Endothelial cell of umbilical vein (primary cell): Measurements from ENCODE around the gene CTDSPL. TPM values are rescaled to one million over a fixed set of nuclear protein-coding genes. Genes with fewer than 3 reads are reported as not detected.

Experiments
- BruUV-seq: library from RNA; stranded (reverse); fragments of 400-500 nt; replicated peaks from 2 replicates; lab custom pipeline; 2021; lab: Mats Ljungman, UMichigan
- CTCF ChIA-PET: fragments of 300-600, 350-600 bp; sonication (Branson Sonifier 250); formaldehyde crosslinking; loops from one replicate; lab custom pipeline; 2021; ENCODE audit warnings: antibody characterized with exemption, inconsistent platforms; lab: Charles Lee
- POLR2A ChIA-PET: fragments of 300-600, 350-600 bp; sonication (Branson Sonifier 250); formaldehyde crosslinking; loops from one replicate; lab custom pipeline; 2021; ENCODE audit warnings: antibody characterized with exemption, inconsistent platforms; lab: Charles Lee
- DNase-seq: peaks from one replicate; pipeline ENCODE4 v3.0.0-alpha.2; 2011; ENCODE audit warnings: low read depth, low spot score
- FAIRE-seq: peaks from 2 replicates; lab custom pipeline; 2011; peaks lifted over from hg19 to GRCh38; lab: Jason Lieb, UNC
- H2AFZ ChIP-seq: 2 replicates; pipeline ENCODE4 v1.6.0; 2012; ENCODE audit warnings: low read depth, low read length, control low read depth, inconsistent platforms
- H3K27ac ChIP-seq: 2 replicates; pipeline ENCODE4 v1.5.1; 2011; ENCODE audit warnings: low read depth, mild to moderate bottlenecking, control low read depth, low read length, moderate library complexity; ENCODE audit not compliant: insufficient read depth
- H3K27me3 ChIP-seq, 2 experiments: 2 replicates each; pipeline versions ENCODE4 v1.6.0 to v1.6.1; 2011; ENCODE audit warnings: low read length in 2 of 2, mixed read lengths in 1 of 2; ENCODE audit not compliant: control insufficient read depth in 2 of 2, insufficient read depth in 2 of 2
- H3K36me3 ChIP-seq, 2 experiments: 2 replicates in 1 of 2; 3 replicates in 1 of 2; pipeline ENCODE4 v1.5.1; 2011; ENCODE audit warnings: low read length in 2 of 2, mild to moderate bottlenecking in 1 of 2, moderate library complexity in 1 of 2; ENCODE audit not compliant: control insufficient read depth in 2 of 2, insufficient read depth in 2 of 2; ENCODE audit errors: extremely low read depth in 1 of 2
- H3K4me1 ChIP-seq: 3 replicates; pipeline ENCODE4 v1.5.1; 2011; ENCODE audit warnings: mild to moderate bottlenecking, low read length; ENCODE audit not compliant: control insufficient read depth, insufficient read depth; ENCODE audit errors: extremely low read depth
- H3K4me2 ChIP-seq: 2 replicates; pipeline ENCODE4 v1.6.1; 2011; ENCODE audit warnings: low read length, control low read depth, mixed read lengths; ENCODE audit not compliant: insufficient read depth
- H3K4me3 ChIP-seq, 3 experiments: fragments of 200-600 bp in 1 of 3; sonication (generic), shearing (Covaris generic) in 1 of 3; replicated peaks in 1 of 3; 2 replicates each; pipeline ENCODE4 v1.5.1; 2011 to 2016; ENCODE audit warnings: control low read depth in 3 of 3, low read length in 3 of 3, mild to moderate bottlenecking in 2 of 3, inconsistent platforms in 1 of 3, low read depth in 1 of 3, moderate library complexity in 1 of 3; ENCODE audit not compliant: insufficient read depth in 1 of 3
- H3K79me2 ChIP-seq: 2 replicates; pipeline ENCODE4 v1.6.0; 2012; ENCODE audit warnings: low read length, inconsistent platforms; ENCODE audit not compliant: control insufficient read depth, insufficient read depth
- H3K9ac ChIP-seq: replicated peaks from 2 replicates; pipeline ENCODE3; 2011; ENCODE audit warnings: low read length, control low read depth; ENCODE audit not compliant: insufficient read depth; ENCODE audit errors: extremely low read depth
- H3K9me1 ChIP-seq: replicated peaks from 3 replicates; pipeline ENCODE4 v1.6.0; 2011; ENCODE audit warnings: mild to moderate bottlenecking, low read length; ENCODE audit not compliant: control insufficient read depth, insufficient read depth; ENCODE audit errors: extremely low read depth
- H3K9me3 ChIP-seq: replicated peaks from 2 replicates; pipeline ENCODE4 v1.5.1; 2012; ENCODE audit warnings: low read length, inconsistent platforms; ENCODE audit not compliant: control insufficient read depth, insufficient read depth
- H4K20me1 ChIP-seq: replicated peaks from 2 replicates; pipeline ENCODE3; 2011; ENCODE audit warnings: mild to moderate bottlenecking, low read length; ENCODE audit not compliant: control insufficient read depth, insufficient read depth; ENCODE audit errors: extremely low read depth
- EZH2 ChIP-seq: IDR thresholded peaks from 2 replicates; pipeline ENCODE4 v1.6.1; 2012; ENCODE audit warnings: borderline replicate concordance, low read depth, mild to moderate bottlenecking, moderate library complexity, low read length, inconsistent platforms; ENCODE audit not compliant: severe bottlenecking
- FOS ChIP-seq: IDR thresholded peaks from 2 replicates; pipeline ENCODE4 v1.6.1; 2011; ENCODE audit warnings: mild to moderate bottlenecking, low read length, moderate library complexity, borderline replicate concordance; ENCODE audit not compliant: insufficient read depth
- JUN ChIP-seq: IDR thresholded peaks from 2 replicates; pipeline ENCODE4 v1.6.1; 2011; ENCODE audit warnings: borderline replicate concordance, low read depth; ENCODE audit not compliant: insufficient read length, insufficient read depth
- MAX ChIP-seq: IDR thresholded peaks from 2 replicates; pipeline ENCODE4 v1.6.1; 2011; ENCODE audit not compliant: insufficient read depth, insufficient read length
- POLR2A ChIP-seq: IDR thresholded peaks from 2 replicates; pipeline ENCODE4 v1.6.1; 2012; ENCODE audit warnings: low read depth, mild to moderate bottlenecking, control low read depth, low read length
- POLR2AphosphoS5 ChIP-seq: IDR thresholded peaks from 2 replicates; pipeline ENCODE4 v1.6.1; 2012; ENCODE audit warnings: low read depth, mild to moderate bottlenecking, control low read depth, low read length, moderate library complexity; ENCODE audit not compliant: insufficient read depth
- dilution Hi-C: fragments of 300-500 bp; cut with MboI; formaldehyde crosslinking; loops from one replicate; pipeline ENCODE4 v1.15.0; 2019; ENCODE audit warnings: low sequenced_read_pairs; ENCODE audit not compliant: extremely low pct_ligation_motif_present
- intact Hi-C: fragments of 100-400 bp; cut with micrococcal nuclease; formaldehyde crosslinking; loops from one replicate; pipeline ENCODE4 v1.10.0; 2022
- polyA plus RNA-seq, 4 experiments: library from polyadenylated mRNA; depleted of rRNA in 3 of 4; stranded (reverse) in 3 of 4; unstranded in 1 of 4; fragments of >200 nt; gene quantifications; 2 replicates each; pipeline versions ENCODE4 v1.2.1 to v1.2.3, GENCODE V29; 2011 to 2012; ENCODE audit warnings: missing spikeins in 1 of 4
- total RNA-seq: library from RNA; stranded (reverse); gene quantifications from 2 replicates; pipeline ENCODE4 v1.2.3, GENCODE V29; 2021

The CTDSPL gene
- total and polyA plus RNA-seq, 2 donors (not counting 3 experiments of a cell fraction or from before 2014, with no cell fraction given): 30.1 to 43.2 TPM

- H4K20me1 ChIP-seq: no peaks in the 10 kb centered on the region
- DNase-seq (peak; percentile 76), FAIRE-seq (peak; percentile 66)
- peaks cover 26% of the 10 kb centered on the region for H3K4me1 ChIP-seq
- TF ChIP-seq MAX: no peak
- TF ChIP-seq FOS: no peak
- no peak for TF ChIP-seq EZH2
- TF ChIP-seq POLR2A: no peak
- no peaks in the 10 kb centered on the region for H3K27me3 ChIP-seq
- ChIA-PET CTCF (interaction anchor here (1.0 to 5.7 kb wide), 3 partner anchors 21 to 80 kb away, joined by 4 to 38 read pairs (median 9); no protein-coding TSS in a partner anchor), POLR2A (no interaction called here)
- H2AFZ ChIP-seq: peak overlapping the region; percentile 15
- H3K27ac ChIP-seq: peak overlapping the region; percentile 81
- H3K79me2 ChIP-seq: no peaks in the 10 kb centered on the region
- H3K4me2 ChIP-seq: peak overlapping the region; percentile 50
- intact Hi-C loops (loop anchor here (5.0 kb wide), 1 partner anchor 43 kb away; no protein-coding TSS in a partner anchor), dilution Hi-C loops (no loop called here)
- H3K9me1 ChIP-seq: no peaks in the 10 kb centered on the region
- H3K36me3 ChIP-seq: no peaks in the 10 kb centered on the region
- no TSS peak for BruUV-seq
- no peaks in the 10 kb centered on the region for H3K9me3 ChIP-seq
- no peak overlapping the region for H3K4me3 ChIP-seq
- peak overlapping the region; percentile 13 for H3K9ac ChIP-seq
Observed at GRCh38 chr3:37935290-37935668, 73.6 kb downstream of the CTDSPL start.

GRCh38 chr3:37935756-37936666, 74.3 kb downstream of the CTDSPL start:
- ChIA-PET POLR2A (no interaction called here), CTCF (interaction anchor here (1.0 to 5.7 kb wide), 5 partner anchors 10 to 81 kb away, joined by 3 to 38 read pairs (median 4); no protein-coding TSS in a partner anchor)
- BruUV-seq: no TSS peak
- Histone ChIP-seq H3K4me3 (no peak overlapping the region), H3K9me3 (no peaks in the 10 kb centered on the region), H3K9ac (peak overlapping the region; percentile 20), H3K4me2 (peak overlapping the region; percentile 50), H2AFZ (peak overlapping the region; percentile 34), H3K79me2 (no peaks in the 10 kb centered on the region), H3K36me3 (no peaks in the 10 kb centered on the region), H4K20me1 (no peaks in the 10 kb centered on the region), H3K9me1 (no peaks in the 10 kb centered on the region), H3K27me3 (no peaks in the 10 kb centered on the region), H3K4me1 (peaks cover 26% of the 10 kb centered on the region), H3K27ac (peak overlapping the region; percentile 81)
- intact Hi-C loops: loop anchor here (1.0 to 5.0 kb wide), 3 partner anchors 21 to 44 kb away; no protein-coding TSS in a partner anchor
- dilution Hi-C loops: no loop called here
- peak; percentile 91 for FAIRE-seq
- peak; percentile 81 for DNase-seq
- no peak for TF ChIP-seq JUN
- peak; percentile 59 for TF ChIP-seq POLR2AphosphoS5
